ENCODE data around the gene UBALD2. TPM values are rescaled to one million over a fixed set of nuclear protein-coding genes. Genes with fewer than 3 reads are reported as not detected.

UBALD2 gene
- total and polyA plus RNA-seq, 2 of the 13 experiments (the other 11 are each of a cell fraction or from before 2014, with no cell fraction given) = 3.3 to 89.7 TPM

DNA sequence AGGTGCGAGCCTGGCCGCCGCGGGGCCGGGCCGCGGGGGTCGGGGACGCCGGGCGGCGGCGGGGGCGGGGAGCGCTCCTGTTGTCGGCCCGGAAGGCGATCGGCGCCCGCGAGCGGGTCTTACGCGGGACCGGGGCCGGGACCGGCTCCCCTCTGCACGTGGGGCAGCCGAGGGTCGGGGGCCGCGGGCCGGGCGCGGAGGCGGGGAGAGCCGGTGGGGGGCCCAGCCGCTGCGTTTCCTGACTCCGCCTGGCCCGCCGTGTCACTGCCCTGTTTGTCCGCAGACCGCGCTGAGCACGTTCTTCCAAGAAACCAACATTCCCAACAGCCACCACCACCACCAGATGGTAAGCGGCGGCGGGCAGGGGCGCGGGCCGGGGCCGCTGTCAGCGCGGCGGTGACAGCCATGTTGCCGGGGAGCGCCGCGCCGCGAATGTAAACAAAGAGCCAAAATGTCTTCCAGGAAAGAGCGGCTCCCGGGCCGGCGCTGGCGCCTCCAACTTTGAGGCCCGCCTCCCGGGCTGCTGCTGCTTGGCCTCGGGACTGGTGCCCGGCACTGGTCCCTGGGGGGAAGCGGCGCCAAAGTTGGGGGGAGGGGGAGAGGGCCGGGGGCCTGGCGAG lies 586 bp downstream of the UBALD2 start (continued):
- TF ChIP-seq, protein P1, sequence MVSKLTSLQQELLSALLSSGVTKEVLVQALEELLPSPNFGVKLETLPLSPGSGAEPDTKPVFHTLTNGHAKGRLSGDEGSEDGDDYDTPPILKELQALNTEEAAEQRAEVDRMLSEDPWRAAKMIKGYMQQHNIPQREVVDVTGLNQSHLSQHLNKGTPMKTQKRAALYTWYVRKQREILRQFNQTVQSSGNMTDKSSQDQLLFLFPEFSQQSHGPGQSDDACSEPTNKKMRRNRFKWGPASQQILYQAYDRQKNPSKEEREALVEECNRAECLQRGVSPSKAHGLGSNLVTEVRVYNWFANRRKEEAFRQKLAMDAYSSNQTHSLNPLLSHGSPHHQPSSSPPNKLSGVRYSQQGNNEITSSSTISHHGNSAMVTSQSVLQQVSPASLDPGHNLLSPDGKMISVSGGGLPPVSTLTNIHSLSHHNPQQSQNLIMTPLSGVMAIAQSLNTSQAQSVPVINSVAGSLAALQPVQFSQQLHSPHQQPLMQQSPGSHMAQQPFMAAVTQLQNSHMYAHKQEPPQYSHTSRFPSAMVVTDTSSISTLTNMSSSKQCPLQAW (CRISPR knock-in tag; IDR thresholded peaks at IDR 0.05) = no peak
- TF ChIP-seq, protein P2, sequence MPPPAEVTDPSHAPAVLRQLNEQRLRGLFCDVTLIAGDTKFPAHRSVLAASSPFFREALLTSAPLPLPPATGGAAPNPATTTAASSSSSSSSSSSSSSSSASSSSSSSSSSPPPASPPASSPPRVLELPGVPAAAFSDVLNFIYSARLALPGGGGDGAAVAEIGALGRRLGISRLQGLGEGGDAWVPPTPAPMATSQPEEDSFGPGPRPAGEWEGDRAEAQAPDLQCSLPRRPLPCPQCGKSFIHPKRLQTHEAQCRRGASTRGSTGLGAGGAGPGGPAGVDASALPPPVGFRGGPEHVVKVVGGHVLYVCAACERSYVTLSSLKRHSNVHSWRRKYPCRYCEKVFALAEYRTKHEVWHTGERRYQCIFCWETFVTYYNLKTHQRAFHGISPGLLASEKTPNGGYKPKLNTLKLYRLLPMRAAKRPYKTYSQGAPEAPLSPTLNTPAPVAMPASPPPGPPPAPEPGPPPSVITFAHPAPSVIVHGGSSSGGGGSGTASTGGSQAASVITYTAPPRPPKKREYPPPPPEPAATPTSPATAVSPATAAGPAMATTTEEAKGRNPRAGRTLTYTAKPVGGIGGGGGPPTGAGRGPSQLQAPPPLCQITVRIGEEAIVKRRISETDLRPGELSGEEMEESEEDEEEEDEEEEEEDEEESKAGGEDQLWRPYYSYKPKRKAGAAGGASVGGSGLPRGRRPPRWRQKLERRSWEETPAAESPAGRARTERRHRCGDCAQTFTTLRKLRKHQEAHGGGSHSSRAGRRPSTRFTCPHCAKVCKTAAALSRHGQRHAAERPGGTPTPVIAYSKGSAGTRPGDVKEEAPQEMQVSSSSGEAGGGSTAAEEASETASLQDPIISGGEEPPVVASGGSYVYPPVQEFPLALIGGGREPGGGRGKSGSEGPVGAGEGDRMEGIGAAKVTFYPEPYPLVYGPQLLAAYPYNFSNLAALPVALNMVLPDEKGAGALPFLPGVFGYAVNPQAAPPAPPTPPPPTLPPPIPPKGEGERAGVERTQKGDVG (CRISPR knock-in tag; IDR thresholded peaks at IDR 0.05; ENCODE audit: borderline replicate concordance) = no peak
- TF ChIP-seq, protein P3, sequence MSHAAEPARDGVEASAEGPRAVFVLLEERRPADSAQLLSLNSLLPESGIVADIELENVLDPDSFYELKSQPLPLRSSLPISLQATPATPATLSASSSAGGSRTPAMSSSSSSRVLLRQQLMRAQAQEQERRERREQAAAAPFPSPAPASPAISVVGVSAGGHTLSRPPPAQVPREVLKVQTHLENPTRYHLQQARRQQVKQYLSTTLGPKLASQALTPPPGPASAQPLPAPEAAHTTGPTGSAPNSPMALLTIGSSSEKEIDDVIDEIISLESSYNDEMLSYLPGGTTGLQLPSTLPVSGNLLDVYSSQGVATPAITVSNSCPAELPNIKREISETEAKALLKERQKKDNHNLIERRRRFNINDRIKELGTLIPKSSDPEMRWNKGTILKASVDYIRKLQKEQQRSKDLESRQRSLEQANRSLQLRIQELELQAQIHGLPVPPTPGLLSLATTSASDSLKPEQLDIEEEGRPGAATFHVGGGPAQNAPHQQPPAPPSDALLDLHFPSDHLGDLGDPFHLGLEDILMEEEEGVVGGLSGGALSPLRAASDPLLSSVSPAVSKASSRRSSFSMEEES (CRISPR knock-in tag; IDR thresholded peaks at IDR 0.05) = no peak
- TF ChIP-seq ZSCAN29 (CRISPR knock-in tag; conservative IDR thresholded peaks at IDR 0.05) = no peak
- TF ChIP-seq ZBTB21 (CRISPR knock-in tag; IDR thresholded peaks at IDR 0.05) = no peak
- no peak for TF ChIP-seq SOX5 (CRISPR knock-in tag; IDR thresholded peaks at IDR 0.05; ENCODE audit: borderline replicate concordance)
- no peak for TF ChIP-seq ZNF260 (CRISPR knock-in tag; IDR thresholded peaks at IDR 0.05; ENCODE audit: borderline replicate concordance, low read depth)
- TF ChIP-seq ZNF121 (CRISPR knock-in tag; IDR thresholded peaks at IDR 0.05) = no peak
- TF ChIP-seq, protein P4, sequence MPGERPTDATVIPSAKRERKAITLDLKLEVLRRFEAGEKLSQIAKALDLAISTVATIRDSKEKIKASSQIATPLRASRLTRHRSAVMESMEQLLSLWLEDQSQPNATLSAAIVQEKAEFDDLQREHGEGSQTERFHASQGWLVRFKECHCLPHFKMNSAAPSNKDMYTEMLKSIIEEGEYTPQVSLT (CRISPR knock-in tag; IDR thresholded peaks at IDR 0.05; ENCODE audit: borderline replicate concordance, low read depth) = no peak
- peak; percentile 30; the same call in 1 of the 2 replicates for TF ChIP-seq ZBTB8A (CRISPR knock-in tag; IDR thresholded peaks at IDR 0.05; ENCODE audit: borderline replicate concordance, low read depth)
- TF ChIP-seq ZFYVE20 (CRISPR knock-in tag; IDR thresholded peaks at IDR 0.05; ENCODE audit: borderline replicate concordance, low read depth) = no peak
- no peak for TF ChIP-seq ZSCAN21 (CRISPR knock-in tag; IDR thresholded peaks at IDR 0.05; ENCODE audit: borderline replicate concordance)
- TF ChIP-seq MIER2 (CRISPR knock-in tag; IDR thresholded peaks at IDR 0.05) = no peak
- TF ChIP-seq AKAP8 (CRISPR knock-in tag; IDR thresholded peaks at IDR 0.05) = 0 out of 2 replicates have a peak, but pooled peaks have one; percentile 61
- TF ChIP-seq ZNF780A (CRISPR knock-in tag; IDR thresholded peaks at IDR 0.05) = no peak
- TF ChIP-seq RBFOX2 (IDR thresholded peaks at IDR 0.05; ENCODE audit: low read depth, low read length) = peak; percentile 78
- no peak for TF ChIP-seq MBD4 (IDR thresholded peaks at IDR 0.05; ENCODE audit: borderline replicate concordance, low read length)
- TF ChIP-seq HDAC1 (CRISPR knock-in tag; IDR thresholded peaks at IDR 0.05) = peak; percentile 94
- TF ChIP-seq ELF4 (CRISPR knock-in tag; IDR thresholded peaks at IDR 0.05; ENCODE audit: borderline replicate concordance) = no peak
- TF ChIP-seq ESRRA (CRISPR knock-in tag; IDR thresholded peaks at IDR 0.05; ENCODE audit: low read depth) = no peak
- TF ChIP-seq RARA (CRISPR knock-in tag; IDR thresholded peaks at IDR 0.05) = no peak
- no peak for TF ChIP-seq NFATC3 (CRISPR knock-in tag; IDR thresholded peaks at IDR 0.05)
- no peak for TF ChIP-seq ZNF552 (CRISPR knock-in tag; IDR thresholded peaks at IDR 0.05; ENCODE audit: borderline replicate concordance)
- no peak for TF ChIP-seq ZKSCAN8 (CRISPR knock-in tag; IDR thresholded peaks at IDR 0.05; ENCODE audit: borderline replicate concordance)

All from HepG2 (cell line).